HFF-Myc (cell line): ENCODE data around the gene CAMTA1.

Experiments used
- DNase-seq: peaks from one replicate; pipeline ENCODE4 v3.0.0-alpha.2; 2011; ENCODE audit warnings: low read depth; ENCODE audit errors: extremely low read depth
- H3K4me3 ChIP-seq: replicated peaks from 2 replicates; pipeline ENCODE4 v1.5.1; 2011; ENCODE audit warnings: low read depth, mild to moderate bottlenecking, control low read depth, low read length
- TF ChIP-seq, protein P1 (sequence below): IDR thresholded peaks from 2 replicates; pipeline ENCODE4 v1.5.1; 2012; ENCODE audit warnings: mild to moderate bottlenecking, low read depth, low read length, control low read depth; ENCODE audit errors: missing control alignments

The CAMTA1 gene

DNA sequence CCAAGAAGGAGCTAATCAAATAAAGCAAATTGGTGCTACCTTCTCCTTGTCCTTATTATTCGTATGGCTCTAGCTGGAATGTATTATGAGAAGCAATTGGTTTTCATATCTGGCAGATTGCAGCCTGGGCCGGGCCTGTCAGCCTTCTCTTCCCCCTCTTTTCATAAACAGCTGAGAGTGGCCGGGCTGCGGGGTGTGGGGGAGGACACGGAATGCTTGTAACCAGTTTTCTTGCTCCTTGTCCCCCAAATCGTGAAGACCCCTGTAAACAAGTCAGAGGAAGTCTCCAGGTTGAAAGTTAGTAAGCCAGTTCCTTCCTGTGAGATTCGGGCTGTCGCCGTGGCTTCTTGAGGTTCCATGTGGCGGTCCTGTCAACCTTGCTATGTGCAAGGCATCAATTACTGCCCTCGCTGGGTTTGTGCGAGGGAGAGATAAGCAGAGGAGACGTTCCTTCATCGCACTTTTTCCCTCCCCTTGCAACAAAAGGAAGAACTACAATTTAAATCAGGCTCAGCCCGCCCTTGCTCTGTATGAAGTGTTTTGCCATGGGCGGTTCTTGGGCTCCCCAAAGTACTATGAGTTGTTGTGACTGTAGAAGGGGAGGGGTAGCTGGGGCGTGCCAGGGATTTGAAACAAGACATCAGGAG is 450.7 kb downstream of the CAMTA1 start:
- no peak overlapping the region for H3K4me3 ChIP-seq
- TF ChIP-seq, protein P1, sequence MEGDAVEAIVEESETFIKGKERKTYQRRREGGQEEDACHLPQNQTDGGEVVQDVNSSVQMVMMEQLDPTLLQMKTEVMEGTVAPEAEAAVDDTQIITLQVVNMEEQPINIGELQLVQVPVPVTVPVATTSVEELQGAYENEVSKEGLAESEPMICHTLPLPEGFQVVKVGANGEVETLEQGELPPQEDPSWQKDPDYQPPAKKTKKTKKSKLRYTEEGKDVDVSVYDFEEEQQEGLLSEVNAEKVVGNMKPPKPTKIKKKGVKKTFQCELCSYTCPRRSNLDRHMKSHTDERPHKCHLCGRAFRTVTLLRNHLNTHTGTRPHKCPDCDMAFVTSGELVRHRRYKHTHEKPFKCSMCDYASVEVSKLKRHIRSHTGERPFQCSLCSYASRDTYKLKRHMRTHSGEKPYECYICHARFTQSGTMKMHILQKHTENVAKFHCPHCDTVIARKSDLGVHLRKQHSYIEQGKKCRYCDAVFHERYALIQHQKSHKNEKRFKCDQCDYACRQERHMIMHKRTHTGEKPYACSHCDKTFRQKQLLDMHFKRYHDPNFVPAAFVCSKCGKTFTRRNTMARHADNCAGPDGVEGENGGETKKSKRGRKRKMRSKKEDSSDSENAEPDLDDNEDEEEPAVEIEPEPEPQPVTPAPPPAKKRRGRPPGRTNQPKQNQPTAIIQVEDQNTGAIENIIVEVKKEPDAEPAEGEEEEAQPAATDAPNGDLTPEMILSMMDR: no peak
- no peak for DNase-seq

DNA sequence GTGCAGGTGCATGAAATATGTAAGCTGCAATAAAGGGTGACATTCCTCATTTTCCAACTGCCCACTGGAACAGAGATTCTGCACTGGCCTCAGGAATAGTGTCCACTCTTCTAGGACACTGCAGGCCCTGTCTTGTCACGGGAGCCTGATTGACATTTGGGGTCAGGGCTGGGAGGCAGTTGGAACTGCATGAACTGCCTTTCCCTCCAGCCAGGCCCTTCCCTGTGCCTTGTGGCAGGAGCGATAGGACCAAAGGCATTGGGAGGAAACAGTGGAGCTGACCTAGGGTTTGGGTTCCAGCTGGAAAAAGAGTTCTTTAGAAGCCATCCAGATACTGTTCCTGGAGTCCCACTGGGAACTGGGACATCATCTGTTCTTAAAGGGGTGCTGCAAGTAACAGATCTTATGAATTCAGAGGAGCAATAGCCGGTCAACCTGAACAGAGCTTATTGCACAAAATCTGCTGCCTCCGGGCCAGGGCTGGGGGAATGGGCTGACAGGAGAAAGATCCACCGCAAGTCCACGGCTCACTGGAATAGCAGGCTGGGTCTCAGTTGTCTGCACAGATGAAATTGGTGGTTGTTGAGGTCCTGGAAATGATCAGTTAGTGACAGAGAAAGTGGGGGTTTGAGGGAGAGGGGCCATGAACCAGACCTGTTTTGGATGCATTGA is 451.7 kb downstream of the CAMTA1 start:
- no peak for DNase-seq
- H3K4me3 ChIP-seq: no peak overlapping the region
- TF ChIP-seq, protein P1: no peak

DNA sequence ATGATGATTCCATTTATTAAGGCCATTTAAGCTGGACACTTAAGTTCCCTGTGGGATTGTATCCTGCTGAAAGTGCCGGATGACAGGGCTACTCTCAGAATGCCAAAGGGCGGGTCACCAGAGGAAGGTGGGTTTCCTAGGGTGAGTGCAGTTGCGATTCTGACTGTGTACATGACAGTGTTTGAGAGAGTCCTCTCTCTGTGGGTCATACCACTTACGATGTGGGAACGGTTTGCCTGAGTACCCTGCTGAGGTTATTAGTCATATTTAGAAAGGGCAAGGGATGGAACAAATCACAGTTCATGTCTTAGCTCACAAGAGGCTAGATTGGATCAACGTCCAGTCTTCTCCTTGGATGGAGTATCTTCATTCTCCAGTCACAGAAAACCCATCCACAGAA is 461.9 kb downstream of the CAMTA1 start:
- TF ChIP-seq, protein P1: no peak
- H3K4me3 ChIP-seq: no peak overlapping the region
- DNase-seq: no peak

DNA sequence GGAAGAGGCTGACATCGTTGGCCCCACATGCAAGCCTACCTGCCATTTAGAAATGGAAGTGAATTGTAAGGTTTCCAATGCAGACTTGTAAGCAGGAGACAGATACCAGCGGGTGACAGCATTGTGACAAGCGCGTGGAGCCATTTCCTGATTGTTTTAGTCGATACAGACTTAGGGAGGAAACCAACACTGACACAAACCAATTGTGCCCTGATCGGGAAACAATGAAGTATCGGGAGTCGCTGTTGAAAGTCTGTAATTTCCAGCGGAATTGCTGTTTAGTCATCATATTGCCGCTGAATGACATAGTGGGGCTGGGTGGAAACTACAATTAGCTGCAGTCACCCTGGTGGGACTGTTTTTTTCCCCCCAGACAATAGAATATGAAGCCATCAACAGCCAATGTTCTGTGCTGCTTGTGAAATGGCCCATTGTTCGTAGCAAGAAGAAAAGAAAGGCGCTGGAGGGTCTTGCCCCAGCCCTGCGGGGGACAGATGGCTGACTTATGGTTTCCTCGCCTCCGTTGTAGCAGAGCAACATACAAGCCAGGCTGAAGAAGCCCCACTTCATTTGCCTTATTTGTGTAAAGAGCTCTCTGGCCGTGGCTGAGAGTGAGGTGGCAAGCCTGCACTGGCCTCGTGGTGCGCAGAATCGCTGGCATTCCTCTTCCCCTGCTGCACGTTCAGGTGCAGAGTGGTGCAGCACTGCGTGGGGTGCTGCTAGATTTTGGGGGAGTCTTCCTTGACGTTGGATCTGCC is 462.7 kb downstream of the CAMTA1 start:
- no peak overlapping the region for H3K4me3 ChIP-seq
- DNase-seq: no peak
- TF ChIP-seq, protein P1: no peak

DNA sequence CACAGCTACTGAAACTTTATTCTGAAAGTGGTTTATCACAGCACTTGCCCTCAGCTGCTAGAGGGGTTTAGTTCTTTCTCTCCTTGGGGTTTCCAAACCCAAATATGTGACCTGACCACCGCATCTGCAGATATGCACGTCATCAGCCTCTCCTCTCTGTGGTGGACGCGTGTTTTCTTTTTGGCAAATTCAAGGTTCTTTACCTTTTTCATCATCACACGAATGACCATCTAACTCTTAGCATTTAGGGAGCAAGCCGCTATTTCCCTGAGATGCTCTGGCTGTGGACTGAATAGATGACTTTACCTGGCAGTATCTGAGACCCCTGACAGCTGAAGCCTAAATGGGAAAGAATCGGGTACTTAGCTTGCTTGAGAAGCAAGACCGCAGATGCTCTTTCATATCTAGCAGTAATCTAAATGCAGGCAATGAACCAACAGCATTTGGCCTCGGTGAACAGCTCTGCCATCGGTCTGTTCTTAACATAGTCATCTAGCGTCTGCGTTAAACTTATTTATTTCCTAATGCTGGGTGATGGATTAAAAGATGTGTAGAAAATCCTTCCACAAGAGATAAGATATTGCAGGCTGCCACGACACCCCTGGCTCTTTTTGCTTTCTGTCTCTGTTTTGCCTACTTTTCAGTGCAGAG is 463.4 kb downstream of the CAMTA1 start:
- no peak for DNase-seq
- H3K4me3 ChIP-seq: no peak overlapping the region
- TF ChIP-seq, protein P1: no peak

DNA sequence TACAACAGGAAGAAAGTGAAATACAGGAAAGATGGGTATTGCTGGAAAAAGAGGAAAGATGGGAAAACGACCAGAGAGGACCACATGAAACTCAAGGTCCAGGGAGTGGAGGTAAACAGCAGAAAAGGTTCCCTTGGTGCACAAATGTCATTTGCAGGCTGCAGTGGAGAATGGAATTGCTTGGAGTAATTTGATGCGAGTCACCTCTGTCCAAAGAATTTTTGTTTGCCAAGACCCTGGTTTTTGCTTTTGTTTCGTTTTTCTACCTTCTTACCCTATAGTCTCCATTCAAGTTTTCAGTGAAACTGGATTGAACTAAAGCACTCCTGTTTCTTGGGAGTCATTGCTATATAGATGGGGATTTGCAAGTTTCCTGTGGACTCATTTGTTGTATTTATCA is 464.3 kb downstream of the CAMTA1 start:
- no peak overlapping the region for H3K4me3 ChIP-seq
- TF ChIP-seq, protein P1: no peak
- no peak for DNase-seq
